Measurements from ENCODE around the gene IVL. TPM values are rescaled to one million over a fixed set of nuclear protein-coding genes. Genes with fewer than 3 reads are reported as not detected.

The IVL gene
- total RNA-seq, 1 donor from 2014 or later, result not detected

DNA sequence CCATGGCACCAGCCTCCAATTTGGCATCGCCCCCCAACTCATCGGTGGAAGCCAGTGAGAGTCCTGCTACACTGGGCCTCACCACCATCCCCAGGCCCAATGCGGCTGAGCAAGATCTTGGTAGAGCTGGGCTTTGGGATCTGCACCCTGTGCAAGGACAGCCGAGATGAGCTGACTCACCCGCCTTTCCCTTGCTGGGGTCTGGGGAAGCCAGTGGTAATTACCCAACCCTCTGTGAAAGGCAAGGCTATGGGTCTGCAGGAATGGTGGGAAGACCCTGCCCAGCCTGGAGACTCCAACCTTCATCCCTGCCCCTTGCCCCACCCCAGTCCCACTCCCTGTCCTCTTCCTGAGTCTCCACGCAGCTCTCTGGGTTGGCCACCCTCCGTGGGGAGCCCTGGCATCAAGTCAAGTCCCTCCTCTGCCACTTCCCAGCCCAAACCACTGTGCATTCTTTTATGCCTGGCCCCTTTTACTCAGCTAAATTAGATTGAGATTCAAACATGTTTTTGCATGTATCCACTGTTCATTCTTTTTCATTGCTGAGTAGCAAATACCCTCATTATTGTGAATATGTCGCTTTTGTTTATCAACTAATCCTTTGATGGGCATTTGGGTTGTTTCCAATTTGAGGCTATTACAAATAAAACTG lies 21.5 kb upstream of the IVL start:
- H3K9me3 ChIP-seq (replicated peaks), result peaks cover 10% of the 10 kb centered on the region
- H3K27me3 ChIP-seq (ENCODE audit: low read depth), result no peaks in the 10 kb centered on the region
- intact Hi-C loops (cut with micrococcal nuclease), result no loop called here
- H3K4me1 ChIP-seq, result no peaks in the 10 kb centered on the region
- no peaks in the 10 kb centered on the region for H3K36me3 ChIP-seq
- no peak overlapping the region for H3K27ac ChIP-seq (replicated peaks)
- TF ChIP-seq, protein P1, sequence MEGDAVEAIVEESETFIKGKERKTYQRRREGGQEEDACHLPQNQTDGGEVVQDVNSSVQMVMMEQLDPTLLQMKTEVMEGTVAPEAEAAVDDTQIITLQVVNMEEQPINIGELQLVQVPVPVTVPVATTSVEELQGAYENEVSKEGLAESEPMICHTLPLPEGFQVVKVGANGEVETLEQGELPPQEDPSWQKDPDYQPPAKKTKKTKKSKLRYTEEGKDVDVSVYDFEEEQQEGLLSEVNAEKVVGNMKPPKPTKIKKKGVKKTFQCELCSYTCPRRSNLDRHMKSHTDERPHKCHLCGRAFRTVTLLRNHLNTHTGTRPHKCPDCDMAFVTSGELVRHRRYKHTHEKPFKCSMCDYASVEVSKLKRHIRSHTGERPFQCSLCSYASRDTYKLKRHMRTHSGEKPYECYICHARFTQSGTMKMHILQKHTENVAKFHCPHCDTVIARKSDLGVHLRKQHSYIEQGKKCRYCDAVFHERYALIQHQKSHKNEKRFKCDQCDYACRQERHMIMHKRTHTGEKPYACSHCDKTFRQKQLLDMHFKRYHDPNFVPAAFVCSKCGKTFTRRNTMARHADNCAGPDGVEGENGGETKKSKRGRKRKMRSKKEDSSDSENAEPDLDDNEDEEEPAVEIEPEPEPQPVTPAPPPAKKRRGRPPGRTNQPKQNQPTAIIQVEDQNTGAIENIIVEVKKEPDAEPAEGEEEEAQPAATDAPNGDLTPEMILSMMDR (IDR thresholded peaks at IDR 0.05; ENCODE audit: borderline replicate concordance), result no peak
- H3K4me3 ChIP-seq, result no peak overlapping the region
- DNase-seq, result no peak

DNA sequence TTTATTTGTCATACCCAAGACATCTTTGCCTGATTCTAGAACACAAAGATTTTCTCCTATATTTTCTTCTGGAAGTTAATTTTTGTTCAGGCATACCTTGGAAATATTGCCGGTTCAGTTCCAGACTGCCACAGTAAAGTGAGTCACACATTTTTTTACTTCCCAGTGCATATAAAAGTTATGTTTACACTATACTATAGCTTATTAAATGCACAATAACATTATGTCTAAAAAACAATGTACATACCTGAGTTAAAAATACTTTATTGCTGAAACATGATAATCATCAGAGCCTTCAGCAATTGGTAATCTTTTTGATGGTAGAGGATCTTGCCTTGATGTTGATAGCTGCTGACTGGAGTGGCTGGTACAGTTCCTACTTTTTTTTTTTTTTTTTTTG lies 20.2 kb upstream of the IVL start:
- Histone ChIP-seq H3K36me3 (no peaks in the 10 kb centered on the region), H3K4me3 (no peak overlapping the region), H3K4me1 (no peaks in the 10 kb centered on the region), H3K27ac (replicated peaks) (no peak overlapping the region), H3K9me3 (replicated peaks) (peaks cover 10% of the 10 kb centered on the region), H3K27me3 (ENCODE audit: low read depth) (no peaks in the 10 kb centered on the region)
- no peak for DNase-seq
- intact Hi-C loops (cut with micrococcal nuclease), result no loop called here
- TF ChIP-seq, protein P1 (IDR thresholded peaks at IDR 0.05; ENCODE audit: borderline replicate concordance), result no peak

DNA sequence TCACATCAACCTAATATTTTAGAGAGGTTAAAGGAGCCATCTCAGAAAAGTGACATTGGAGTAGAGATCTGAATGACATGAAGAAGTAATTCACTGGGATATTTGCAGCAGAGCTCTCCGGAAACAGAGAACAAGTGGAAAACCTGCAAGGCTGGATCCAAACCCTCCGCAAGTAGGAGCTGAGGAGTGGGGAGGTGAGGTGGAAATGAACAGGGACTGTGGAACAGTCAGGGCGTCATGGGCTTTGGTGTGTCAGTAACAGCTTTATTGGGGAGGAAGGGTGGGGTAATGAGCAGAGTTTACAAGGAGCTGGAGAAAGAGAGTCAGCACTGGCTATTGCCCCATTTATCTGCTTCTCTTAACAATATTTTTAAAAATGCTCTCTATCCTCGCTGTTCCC lies 9.3 kb upstream of the IVL start:
- no peak overlapping the region for H3K4me3 ChIP-seq
- intact Hi-C loops (cut with micrococcal nuclease), result no loop called here
- DNase-seq, result no peak

DNA sequence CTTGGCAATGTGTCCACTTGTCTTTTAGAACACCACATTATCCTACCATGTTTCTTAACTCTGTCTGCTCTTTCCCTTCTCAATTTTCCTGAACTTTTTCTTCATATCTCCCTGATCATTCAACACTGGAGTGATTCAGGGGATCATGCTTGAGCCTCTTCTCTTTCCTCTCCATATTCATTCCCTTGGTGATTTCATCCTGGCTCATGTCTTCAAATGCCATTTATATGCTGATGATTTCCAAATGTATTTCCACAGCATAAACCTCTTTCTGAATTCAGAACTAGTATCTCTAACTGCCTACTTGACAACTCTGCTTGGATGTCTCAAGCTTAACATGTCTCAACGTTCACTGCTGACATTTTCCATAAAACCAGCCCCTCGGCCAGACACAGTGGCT lies 8.5 kb upstream of the IVL start:
- H3K4me1 ChIP-seq, result no peaks in the 10 kb centered on the region
- H3K27ac ChIP-seq (replicated peaks), result no peak overlapping the region
- peaks cover 22% of the 10 kb centered on the region for H3K27me3 ChIP-seq (ENCODE audit: low read depth)
- intact Hi-C loops (cut with micrococcal nuclease), result no loop called here
- no peaks in the 10 kb centered on the region for H3K9me3 ChIP-seq (replicated peaks)
- no peak overlapping the region for H3K4me3 ChIP-seq
- TF ChIP-seq, protein P1 (IDR thresholded peaks at IDR 0.05; ENCODE audit: borderline replicate concordance), result no peak
- no peaks in the 10 kb centered on the region for H3K36me3 ChIP-seq
- no peak for DNase-seq

More for the DNA sequence above, 9.3 kb upstream of the IVL start:
- Histone ChIP-seq H3K36me3 (no peaks in the 10 kb centered on the region), H3K27ac (replicated peaks) (no peak overlapping the region), H3K4me1 (no peaks in the 10 kb centered on the region), H3K9me3 (replicated peaks) (no peaks in the 10 kb centered on the region), H3K27me3 (ENCODE audit: low read depth) (peaks cover 16% of the 10 kb centered on the region)
- TF ChIP-seq, protein P1 (IDR thresholded peaks at IDR 0.05; ENCODE audit: borderline replicate concordance), result no peak

DNA sequence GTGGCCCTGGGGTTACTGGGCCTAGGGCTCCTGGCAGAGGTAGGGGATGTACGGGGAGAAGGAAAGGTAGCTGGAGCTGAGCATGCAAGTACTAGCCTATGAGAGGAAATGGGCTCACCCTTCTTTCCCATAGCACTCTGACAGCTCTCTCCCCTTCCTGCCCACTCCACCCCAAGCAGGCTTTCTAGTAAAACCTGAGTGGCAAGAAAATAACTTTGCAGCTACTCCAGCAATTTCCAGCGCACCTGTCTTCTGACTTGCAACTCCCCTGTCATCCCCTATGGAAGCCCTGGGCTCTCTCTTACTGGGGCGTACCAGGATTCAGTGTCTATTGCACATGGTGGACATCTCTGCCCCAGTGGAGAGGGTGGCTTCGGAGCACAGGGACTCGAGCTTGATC lies 6.7 kb upstream of the IVL start:
- H3K4me1 ChIP-seq, result no peaks in the 10 kb centered on the region
- H3K36me3 ChIP-seq, result no peaks in the 10 kb centered on the region
- DNase-seq, result no peak
- no peak overlapping the region for H3K4me3 ChIP-seq
- intact Hi-C loops (cut with micrococcal nuclease), result no loop called here
- H3K27me3 ChIP-seq (ENCODE audit: low read depth), result peaks cover 28% of the 10 kb centered on the region
- TF ChIP-seq, protein P1 (IDR thresholded peaks at IDR 0.05; ENCODE audit: borderline replicate concordance), result no peak
- H3K9me3 ChIP-seq (replicated peaks), result no peaks in the 10 kb centered on the region
- H3K27ac ChIP-seq (replicated peaks), result no peak overlapping the region
